Fibroblast of pulmonary artery (primary cell): Measurements from ENCODE around the gene FABP7.

Experiments used
- DNase-seq: peaks from one replicate; pipeline ENCODE4 v3.0.0-alpha.2; 2010; ENCODE audit warnings: low read depth
- H3K4me3 ChIP-seq: replicated peaks from 2 replicates; pipeline ENCODE4 v1.5.1; 2011; ENCODE audit warnings: low read depth, mild to moderate bottlenecking, control low read depth, low read length, moderate library complexity
- TF ChIP-seq, protein P1 (sequence below): IDR thresholded peaks from 2 replicates; pipeline ENCODE4 v1.5.1; 2011; ENCODE audit warnings: mild to moderate bottlenecking, control low read depth, low read length, inconsistent platforms; ENCODE audit errors: missing control alignments

Gene FABP7

DNA sequence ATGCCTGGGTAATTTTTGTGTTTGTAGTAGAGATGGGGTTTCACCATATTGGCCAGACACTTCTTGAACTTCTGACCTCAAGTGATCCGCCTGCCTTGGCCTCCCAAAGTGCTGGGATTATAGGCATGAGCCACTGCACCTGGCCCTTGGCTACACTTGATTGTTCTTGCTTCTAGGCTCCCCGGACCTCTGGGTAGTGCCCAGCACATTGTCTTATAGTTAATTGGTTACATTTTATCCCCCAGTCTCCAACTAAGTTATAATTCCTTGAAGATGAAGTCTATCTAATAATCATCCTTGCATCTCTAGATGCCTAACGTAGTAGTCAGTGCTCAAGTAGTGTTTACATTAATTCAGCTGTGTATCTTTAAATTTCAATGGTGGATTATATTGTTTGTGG, 21.4 kb downstream of the FABP7 start:
- H3K4me3 ChIP-seq: no peak overlapping the region
- TF ChIP-seq, protein P1, sequence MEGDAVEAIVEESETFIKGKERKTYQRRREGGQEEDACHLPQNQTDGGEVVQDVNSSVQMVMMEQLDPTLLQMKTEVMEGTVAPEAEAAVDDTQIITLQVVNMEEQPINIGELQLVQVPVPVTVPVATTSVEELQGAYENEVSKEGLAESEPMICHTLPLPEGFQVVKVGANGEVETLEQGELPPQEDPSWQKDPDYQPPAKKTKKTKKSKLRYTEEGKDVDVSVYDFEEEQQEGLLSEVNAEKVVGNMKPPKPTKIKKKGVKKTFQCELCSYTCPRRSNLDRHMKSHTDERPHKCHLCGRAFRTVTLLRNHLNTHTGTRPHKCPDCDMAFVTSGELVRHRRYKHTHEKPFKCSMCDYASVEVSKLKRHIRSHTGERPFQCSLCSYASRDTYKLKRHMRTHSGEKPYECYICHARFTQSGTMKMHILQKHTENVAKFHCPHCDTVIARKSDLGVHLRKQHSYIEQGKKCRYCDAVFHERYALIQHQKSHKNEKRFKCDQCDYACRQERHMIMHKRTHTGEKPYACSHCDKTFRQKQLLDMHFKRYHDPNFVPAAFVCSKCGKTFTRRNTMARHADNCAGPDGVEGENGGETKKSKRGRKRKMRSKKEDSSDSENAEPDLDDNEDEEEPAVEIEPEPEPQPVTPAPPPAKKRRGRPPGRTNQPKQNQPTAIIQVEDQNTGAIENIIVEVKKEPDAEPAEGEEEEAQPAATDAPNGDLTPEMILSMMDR: no peak
- DNase-seq: no peak

DNA sequence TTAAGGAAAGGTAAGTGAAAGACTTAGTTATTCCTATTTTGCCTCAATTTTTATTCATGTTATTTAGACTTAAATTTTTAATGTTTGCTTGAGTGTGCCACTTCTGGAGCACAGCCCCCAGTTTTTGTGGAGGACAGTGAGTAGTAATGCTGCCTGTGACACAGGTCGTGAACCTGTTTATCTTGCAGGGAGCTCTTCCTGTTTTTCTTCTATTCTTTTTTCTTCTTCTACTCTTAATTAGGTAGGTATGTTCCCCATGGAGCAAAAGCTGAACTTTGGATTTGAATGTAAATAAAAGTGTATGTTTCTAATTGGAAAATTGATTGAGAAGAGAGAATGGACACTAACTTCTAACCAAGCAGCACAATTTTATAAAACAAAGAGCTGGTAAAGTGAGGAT, 21.9 kb downstream of the FABP7 start:
- DNase-seq: no peak
- H3K4me3 ChIP-seq: no peak overlapping the region
- TF ChIP-seq, protein P1: no peak

DNA sequence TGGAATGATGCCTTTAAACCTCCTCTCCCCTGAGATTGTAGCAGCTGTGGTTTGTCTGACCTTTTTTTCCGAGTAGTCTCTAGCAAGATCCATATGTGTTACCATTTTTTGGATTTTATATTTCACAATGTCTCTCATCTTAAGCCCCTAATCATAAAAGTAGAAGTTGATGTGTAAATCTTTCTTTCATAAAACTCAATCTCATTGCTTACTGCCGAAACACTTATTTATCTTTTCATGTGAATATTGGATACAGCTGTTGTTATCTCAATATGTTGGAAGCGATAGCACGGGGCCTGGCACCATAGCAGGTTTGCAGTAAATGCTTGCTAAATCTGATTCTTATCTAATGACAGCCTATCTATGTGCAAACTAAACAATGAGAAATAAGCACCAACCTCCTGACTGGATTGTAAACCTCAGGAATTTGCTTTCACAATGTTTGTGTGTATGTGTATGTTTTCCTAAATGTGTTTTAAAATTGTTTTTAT, 23.7 kb downstream of the FABP7 start:
- TF ChIP-seq, protein P1: no peak
- H3K4me3 ChIP-seq: no peak overlapping the region
- peak; percentile 67 for DNase-seq

DNA sequence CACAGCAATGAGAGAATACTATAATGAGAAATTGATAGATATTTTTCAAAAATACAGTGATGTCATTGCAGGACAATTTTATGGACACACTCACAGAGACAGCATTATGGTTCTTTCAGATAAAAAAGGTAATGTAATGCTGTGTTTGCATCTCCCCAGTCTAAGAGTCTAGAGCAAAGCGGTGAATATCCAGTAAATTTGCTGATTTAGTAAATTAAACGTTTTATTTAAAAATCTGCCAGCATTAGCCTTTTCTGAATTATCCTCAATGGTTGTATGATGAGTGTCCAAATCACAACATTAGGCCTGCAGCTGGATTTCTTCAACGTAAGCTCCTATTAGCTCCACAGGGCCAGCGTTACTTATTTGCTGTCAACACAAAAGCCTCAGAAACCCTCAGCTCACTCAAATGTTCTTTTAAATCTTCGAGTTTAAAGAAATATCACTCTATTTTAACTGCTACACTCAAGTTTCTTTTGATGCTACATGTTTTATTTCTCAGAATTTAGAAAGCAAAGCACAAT, 25.5 kb downstream of the FABP7 start:
- no peak for DNase-seq
- TF ChIP-seq, protein P1: no peak
- no peak overlapping the region for H3K4me3 ChIP-seq

DNA sequence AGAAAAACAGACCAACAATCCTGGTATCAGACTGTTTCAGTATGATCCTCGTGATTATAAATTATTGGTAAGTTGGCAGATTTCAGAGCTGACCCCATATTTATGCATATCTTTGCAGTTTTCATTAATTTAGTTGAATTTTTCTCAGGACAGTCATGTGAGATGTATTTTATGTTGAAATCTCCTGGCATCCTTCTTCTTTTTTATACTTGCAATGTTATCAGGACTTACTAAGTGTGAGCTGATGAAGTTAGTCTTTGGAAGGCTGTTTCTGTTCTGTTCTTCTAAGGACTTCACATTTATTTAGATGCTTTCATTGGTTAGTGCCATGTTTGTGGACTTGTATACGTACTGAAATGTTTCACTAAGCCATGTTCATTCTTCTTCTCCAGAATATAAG, 26.8 kb downstream of the FABP7 start:
- DNase-seq: peak; percentile 43
- TF ChIP-seq, protein P1: no peak
- no peak overlapping the region for H3K4me3 ChIP-seq

DNA sequence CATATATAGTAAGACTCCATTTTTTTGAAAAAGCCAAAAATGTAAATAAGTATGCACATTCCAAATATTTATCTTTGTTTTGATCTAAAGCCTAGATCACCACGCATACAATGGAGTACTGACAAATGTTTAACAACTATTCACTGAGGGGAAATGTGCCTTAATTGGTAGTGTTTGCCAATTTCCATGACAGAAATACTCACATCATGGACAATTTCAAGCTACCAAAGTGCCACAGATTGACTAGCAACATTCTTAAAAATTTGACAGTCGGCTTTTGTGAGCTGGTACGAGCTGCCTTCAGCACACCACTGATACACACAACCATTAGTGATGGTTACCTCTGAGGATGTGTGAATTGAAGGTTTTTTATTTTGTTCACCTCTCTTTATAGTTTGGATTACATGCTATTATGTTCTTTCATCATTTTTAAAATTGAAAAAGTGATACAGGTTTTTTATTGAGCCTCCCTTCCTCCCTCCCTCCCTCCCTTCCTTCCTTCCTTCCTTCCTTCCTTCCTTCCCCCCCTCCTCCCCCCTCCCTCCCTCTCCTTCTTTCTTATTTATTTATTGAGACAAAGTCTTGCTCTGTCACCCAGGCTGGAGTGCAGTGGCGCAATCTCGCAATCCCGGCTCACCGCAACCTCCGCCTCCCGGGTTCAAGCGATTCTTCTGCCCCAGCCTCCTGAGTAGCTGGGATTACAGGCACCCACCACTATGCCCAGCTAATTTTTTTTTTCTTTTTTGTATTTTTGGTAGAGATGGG, 28.8 kb downstream of the FABP7 start:
- TF ChIP-seq, protein P1: no peak
- DNase-seq: no peak
- no peak overlapping the region for H3K4me3 ChIP-seq

DNA sequence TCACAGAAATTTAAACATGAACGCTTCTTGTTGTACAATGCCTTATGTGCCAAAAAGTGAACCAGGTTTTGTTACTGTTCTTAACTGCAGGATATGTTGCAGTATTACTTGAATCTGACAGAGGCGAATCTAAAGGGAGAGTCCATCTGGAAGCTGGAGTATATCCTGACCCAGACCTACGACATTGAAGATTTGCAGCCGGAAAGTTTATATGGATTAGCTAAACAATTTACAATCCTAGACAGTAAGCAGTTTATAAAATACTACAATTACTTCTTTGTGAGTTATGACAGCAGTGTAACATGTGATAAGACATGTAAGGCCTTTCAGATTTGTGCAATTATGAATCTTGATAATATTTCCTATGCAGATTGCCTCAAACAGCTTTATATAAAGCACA, 29.5 kb downstream of the FABP7 start:
- no peak overlapping the region for H3K4me3 ChIP-seq
- TF ChIP-seq, protein P1: no peak
- DNase-seq: no peak
